ENCODE data around the gene TMEM33. TPM values are rescaled to one million over a fixed set of nuclear protein-coding genes. Genes with fewer than 3 reads are reported as not detected.

TMEM33 gene, protein sequence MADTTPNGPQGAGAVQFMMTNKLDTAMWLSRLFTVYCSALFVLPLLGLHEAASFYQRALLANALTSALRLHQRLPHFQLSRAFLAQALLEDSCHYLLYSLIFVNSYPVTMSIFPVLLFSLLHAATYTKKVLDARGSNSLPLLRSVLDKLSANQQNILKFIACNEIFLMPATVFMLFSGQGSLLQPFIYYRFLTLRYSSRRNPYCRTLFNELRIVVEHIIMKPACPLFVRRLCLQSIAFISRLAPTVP
- total RNA-seq (10 to 100 TPM; 24.2 to 39.2 (median 28.8) TPM), polyA plus RNA-seq (10 to 100 TPM in 2 of 3 donors, 1 to 10 TPM in 1; 6.8 to 20.5 (median 16.2) TPM)
- long read RNA-seq, donor 1, full-length matches to known transcripts: 3 of 9 reads
- long read RNA-seq, donor 1, partial matches to known transcripts: 0 of 9 reads
- long read RNA-seq, donor 1, other reads (novel, unspliced or antisense): 6 of 9 reads
- long read RNA-seq, donor 2, full-length matches to known transcripts: 5 of 6 reads
- long read RNA-seq, donor 2, partial matches to known transcripts: 0 of 6 reads
- long read RNA-seq, donor 2, other reads (novel, unspliced or antisense): 1 of 6 reads

DNA sequence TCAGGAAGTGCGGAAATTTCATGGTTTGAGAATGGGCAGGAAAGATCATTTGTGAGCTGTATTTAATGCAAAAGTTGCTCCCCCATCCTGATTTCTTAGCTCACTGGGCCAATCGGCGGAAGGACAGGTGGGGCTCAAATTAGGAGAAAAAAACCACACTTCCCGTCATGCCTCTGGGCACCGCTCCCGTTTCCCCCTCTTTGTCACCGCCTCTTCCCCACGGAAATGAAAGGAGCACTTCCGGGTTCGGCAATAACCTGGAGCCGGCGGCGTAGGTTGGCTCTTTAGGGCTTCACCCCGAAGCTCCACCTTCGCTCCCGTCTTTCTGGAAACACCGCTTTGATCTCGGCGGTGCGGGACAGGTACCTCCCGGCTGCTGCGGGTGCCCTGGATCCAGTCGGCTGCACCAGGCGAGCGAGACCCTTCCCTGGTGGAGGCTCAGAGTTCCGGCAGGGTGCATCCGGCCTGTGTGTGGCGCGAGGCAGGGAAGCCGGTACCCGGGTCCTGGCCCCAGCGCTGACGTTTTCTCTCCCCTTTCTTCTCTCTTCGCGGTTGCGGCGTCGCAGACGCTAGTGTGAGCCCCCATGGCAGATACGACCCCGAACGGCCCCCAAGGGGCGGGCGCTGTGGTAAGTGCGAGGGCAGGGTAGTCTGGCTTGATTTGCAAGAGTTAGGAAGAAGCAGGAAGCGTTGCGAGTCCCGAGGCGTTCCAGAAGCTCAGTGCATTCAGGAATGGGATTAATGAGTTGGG lies at the start of gene TMEM33:
Gene TMEM33, plus strand, starts transcription at position 529 of the 751 bp plus-strand sequence. Its CDS starts 56 bp downstream, at position 585.
- H3K4me3 ChIP-seq: peak within 1 kb of the TSS; percentile 92
- H3K27me3 ChIP-seq (ENCODE audit: insufficient read depth in 3 of 3, low read length in 2 of 3): no peaks in the 10 kb centered on the region
- 1% methylated on average over 47 to 49 of the region's 49 CpGs for WGBS, 3 donors
- H3K27ac ChIP-seq: peak within 1 kb of the TSS; percentile 87
- DNase-seq: peak; percentile 85 to 91
- peaks cover 0 to 18% of the 10 kb centered on the region in 2 donors for H3K36me3 ChIP-seq (ENCODE audit: insufficient read depth in 1 of 2, low read depth in 1 of 2)
- TF ChIP-seq, protein P1, sequence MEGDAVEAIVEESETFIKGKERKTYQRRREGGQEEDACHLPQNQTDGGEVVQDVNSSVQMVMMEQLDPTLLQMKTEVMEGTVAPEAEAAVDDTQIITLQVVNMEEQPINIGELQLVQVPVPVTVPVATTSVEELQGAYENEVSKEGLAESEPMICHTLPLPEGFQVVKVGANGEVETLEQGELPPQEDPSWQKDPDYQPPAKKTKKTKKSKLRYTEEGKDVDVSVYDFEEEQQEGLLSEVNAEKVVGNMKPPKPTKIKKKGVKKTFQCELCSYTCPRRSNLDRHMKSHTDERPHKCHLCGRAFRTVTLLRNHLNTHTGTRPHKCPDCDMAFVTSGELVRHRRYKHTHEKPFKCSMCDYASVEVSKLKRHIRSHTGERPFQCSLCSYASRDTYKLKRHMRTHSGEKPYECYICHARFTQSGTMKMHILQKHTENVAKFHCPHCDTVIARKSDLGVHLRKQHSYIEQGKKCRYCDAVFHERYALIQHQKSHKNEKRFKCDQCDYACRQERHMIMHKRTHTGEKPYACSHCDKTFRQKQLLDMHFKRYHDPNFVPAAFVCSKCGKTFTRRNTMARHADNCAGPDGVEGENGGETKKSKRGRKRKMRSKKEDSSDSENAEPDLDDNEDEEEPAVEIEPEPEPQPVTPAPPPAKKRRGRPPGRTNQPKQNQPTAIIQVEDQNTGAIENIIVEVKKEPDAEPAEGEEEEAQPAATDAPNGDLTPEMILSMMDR (IDR thresholded peaks at IDR 0.05): peak; percentile 29
- peaks cover 34% of the 10 kb centered on the region for H3K4me1 ChIP-seq
- intact Hi-C loops (cut with DNase I): loop anchor here in 1 of 2 donors (2.0 kb wide), 1 partner anchor 56 kb away; the partner anchor contains the start of gene SLC30A9
- H3K9me3 ChIP-seq: no peaks in the 10 kb centered on the region
- peak; percentile 93 to 99 (median 96) for ATAC-seq

DNA sequence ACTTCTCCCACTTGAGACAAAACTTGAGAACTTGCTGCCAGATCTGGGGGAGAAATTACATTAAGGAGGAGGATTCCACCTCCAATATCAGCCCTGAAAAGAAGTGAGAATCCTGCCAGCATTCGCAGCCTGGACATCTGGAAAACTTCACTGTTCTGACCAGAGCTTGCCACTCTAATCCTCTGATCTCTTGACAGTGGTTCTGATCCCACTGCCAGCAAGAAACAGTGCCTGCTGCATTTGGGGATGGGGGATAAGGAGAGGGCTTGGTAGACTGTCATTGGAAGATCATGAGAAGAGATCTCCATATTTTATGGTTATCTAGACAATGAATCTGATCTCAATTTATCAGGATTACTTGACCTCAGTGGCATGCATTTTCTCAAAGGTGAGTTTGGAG lies 49.8 kb upstream of the TMEM33 start:
- ATAC-seq (no peak), DNase-seq (no peak)
- H3K4me3 ChIP-seq: no peak overlapping the region
- no peaks in the 10 kb centered on the region for H3K9me3 ChIP-seq
- peaks cover 2 to 28% (median 15%) of the 10 kb centered on the region in 3 donors for H3K27me3 ChIP-seq (ENCODE audit: insufficient read depth in 3 of 3, low read length in 2 of 3)
- WGBS, 3 donors: 70 to 85% (median 73%) methylated on average over 1 of the region's 1 CpG
- no peak overlapping the region for H3K27ac ChIP-seq
- no peaks in the 10 kb centered on the region for H3K36me3 ChIP-seq (ENCODE audit: insufficient read depth in 1 of 2, low read depth in 1 of 2)
- intact Hi-C loops (cut with DNase I): loop anchor here (2.0 to 5.0 kb wide), 3 partner anchors 193 to 605 kb away; no protein-coding TSS in a partner anchor
- TF ChIP-seq, protein P1 (IDR thresholded peaks at IDR 0.05): no peak
- peaks cover 26% of the 10 kb centered on the region for H3K4me1 ChIP-seq

DNA sequence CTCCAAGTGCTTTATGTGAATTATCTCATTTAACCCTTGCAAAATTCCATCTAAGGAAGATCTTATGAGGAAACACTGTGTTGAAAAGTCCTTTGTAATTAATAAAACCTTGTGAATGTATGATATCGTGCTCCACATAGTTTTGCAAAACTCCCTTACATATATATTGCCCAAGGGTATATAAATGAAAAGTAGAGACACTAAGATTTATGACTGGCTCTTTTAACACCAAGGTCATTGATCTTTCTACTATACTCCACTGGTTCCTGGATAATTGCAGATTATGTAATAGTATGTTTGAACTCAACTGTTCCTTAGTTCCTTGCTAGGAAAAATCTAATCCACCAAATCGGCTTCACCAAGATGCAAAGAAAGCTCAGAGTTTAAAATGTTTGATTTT lies 48.0 kb upstream of the TMEM33 start:
- Histone ChIP-seq H3K9me3 (no peaks in the 10 kb centered on the region), H3K36me3 (ENCODE audit: insufficient read depth in 1 of 2, low read depth in 1 of 2) (no peaks in the 10 kb centered on the region), H3K4me3 (no peak overlapping the region), H3K27me3 (ENCODE audit: insufficient read depth in 3 of 3, low read length in 2 of 3) (peaks cover 0 to 9% (median 1%) of the 10 kb centered on the region in 3 donors), H3K27ac (no peak overlapping the region), H3K4me1 (peaks cover 8% of the 10 kb centered on the region)
- no peak for ATAC-seq
- intact Hi-C loops (cut with DNase I): loop anchor here in 1 of 2 donors (5.0 kb wide), 1 partner anchor 195 kb away; no protein-coding TSS in a partner anchor
- 68 to 71% (median 69%) methylated on average over 2 of the region's 2 CpGs for WGBS, 3 donors
- TF ChIP-seq, protein P1 (IDR thresholded peaks at IDR 0.05): no peak
- no peak for DNase-seq

DNA sequence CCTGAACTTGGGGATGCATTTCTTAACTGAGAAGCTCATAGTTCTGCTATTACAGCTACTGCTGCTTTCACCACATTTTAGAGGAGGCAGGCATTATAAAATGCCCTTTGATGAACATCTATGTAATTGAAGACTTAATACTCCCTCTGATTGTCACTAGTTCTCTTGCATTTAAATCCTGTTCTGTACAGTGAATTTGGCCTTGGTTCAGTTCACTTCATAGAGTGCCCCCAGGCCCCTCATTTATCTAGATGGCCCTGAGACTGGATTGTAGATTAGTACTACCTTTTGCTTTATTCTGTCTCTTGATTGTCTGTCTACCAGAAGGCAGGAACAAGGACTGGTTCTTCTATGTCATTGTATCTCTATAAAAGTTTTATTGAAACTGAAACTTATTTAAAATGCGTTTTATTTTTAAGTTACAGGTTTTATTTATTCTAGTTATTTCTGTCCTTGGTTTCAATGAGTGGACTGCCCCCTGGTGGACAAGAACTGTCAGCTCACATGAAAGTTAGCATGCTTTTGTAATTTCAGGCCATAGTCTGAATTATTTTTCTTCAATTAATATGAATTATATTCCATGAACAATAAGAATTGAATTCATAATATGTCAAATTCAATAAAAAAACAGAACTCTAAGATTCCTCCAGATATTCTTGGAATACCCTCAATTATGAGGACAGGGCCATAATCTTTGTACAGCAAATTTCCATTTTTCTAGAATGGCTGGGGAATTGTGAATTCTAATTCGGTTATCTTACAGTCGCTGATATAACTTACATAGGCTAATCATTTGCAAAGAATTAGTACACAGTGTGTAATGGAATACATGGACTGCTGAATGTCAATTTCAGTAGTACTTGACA lies 47.2 kb upstream of the TMEM33 start:
- no peak for ATAC-seq
- Histone ChIP-seq H3K4me3 (no peak overlapping the region), H3K27me3 (ENCODE audit: insufficient read depth in 3 of 3, low read length in 2 of 3) (peaks cover 0 to 4% (median 0%) of the 10 kb centered on the region in 3 donors), H3K9me3 (no peaks in the 10 kb centered on the region), H3K27ac (no peak overlapping the region), H3K4me1 (peaks cover 6% of the 10 kb centered on the region), H3K36me3 (ENCODE audit: insufficient read depth in 1 of 2, low read depth in 1 of 2) (no peaks in the 10 kb centered on the region)
- DNase-seq: peak in 1 of 2 donors; percentile 46
- intact Hi-C loops (cut with DNase I): loop anchor here in 1 of 2 donors (5.0 kb wide), 1 partner anchor 196 kb away; no protein-coding TSS in a partner anchor
- TF ChIP-seq, protein P1 (IDR thresholded peaks at IDR 0.05): peak; percentile 88
- WGBS, 3 donors: 10 to 17% (median 10%) methylated on average over 3 of the region's 3 CpGs

All from psoas muscle (tissue), 8 donors.